ENCODE results near the gene CPT1B. TPM values are rescaled to one million over a fixed set of nuclear protein-coding genes. Genes with fewer than 3 reads are reported as not detected.
A peak's percentile ranks its signal among the peaks of the same experiment; 100 is the strongest.

CPT1B gene
- total and polyA plus RNA-seq, 2 of the 8 experiments (the other 6 are each of a cell fraction or from before 2014, with no cell fraction given) = 34.2 to 36.2 TPM

GRCh38 chr22:50525104-50525857 lies 52.9 kb downstream of the CPT1B start, which contains the start of gene SCO2 (continued):
- TF ChIP-seq, protein P1, sequence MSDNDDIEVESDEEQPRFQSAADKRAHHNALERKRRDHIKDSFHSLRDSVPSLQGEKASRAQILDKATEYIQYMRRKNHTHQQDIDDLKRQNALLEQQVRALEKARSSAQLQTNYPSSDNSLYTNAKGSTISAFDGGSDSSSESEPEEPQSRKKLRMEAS (IDR thresholded peaks at IDR 0.05) = peak; percentile 84
- TF ChIP-seq CHD2 (IDR thresholded peaks at IDR 0.05; ENCODE audit: low read length) (peak; percentile 60; the same call in 1 of the 2 replicates), NRF1 (IDR thresholded peaks at IDR 0.05; ENCODE audit: low read depth, low read length) (peak; percentile 93), POLR2A (IDR thresholded peaks at IDR 0.05; ENCODE audit: control extremely low read depth in 1 of 2, low read depth in 2 of 2, low read length in 2 of 2) (0 out of 3 replicates have a peak, but pooled peaks of 1 of the 2 experiments have one; percentile 33), E2F6 (IDR thresholded peaks at IDR 0.05) (peak; percentile 87), RFX5 (IDR thresholded peaks at IDR 0.05; ENCODE audit: borderline replicate concordance, low read depth, low read length) (no peak), HDAC6 (IDR thresholded peaks at IDR 0.05; ENCODE audit: low read depth, low read length) (no peak), USF2 (IDR thresholded peaks at IDR 0.05; ENCODE audit: low read length) (peak; percentile 95), ASH2L (IDR thresholded peaks at IDR 0.05; ENCODE audit: low read length) (no peak), KDM5A (IDR thresholded peaks at IDR 0.05; ENCODE audit: low read length) (no peak), TBP (IDR thresholded peaks at IDR 0.05; ENCODE audit: low read depth, low read length) (peak; percentile 57; the same call in 1 of the 2 replicates), TEAD4 (IDR thresholded peaks at IDR 0.05; ENCODE audit: low read depth, low read length) (no peak), TAF1 (IDR thresholded peaks at IDR 0.05; ENCODE audit: low read depth, low read length) (peak; percentile 65; the same call in 1 of the 2 replicates), KDM1A (IDR thresholded peaks at IDR 0.05; ENCODE audit: borderline replicate concordance, low read length) (no peak), EP300 (IDR thresholded peaks at IDR 0.05; ENCODE audit: borderline replicate concordance in 1 of 2, low read depth in 2 of 2, low read length in 2 of 2) (no peak), SIN3A (conservative IDR thresholded peaks at IDR 0.05 in 1 of 2, IDR thresholded peaks at IDR 0.05 in 1 of 2; ENCODE audit: low read depth in 1 of 2, low read length in 2 of 2) (peak in 1 of 2 experiments; percentile 73; a peak in 2 of 4 replicates), HDAC2 (IDR thresholded peaks at IDR 0.05; ENCODE audit: borderline replicate concordance in 1 of 2, low read depth in 2 of 2, low read length in 2 of 2) (no peak), RXRA (IDR thresholded peaks at IDR 0.05; ENCODE audit: insufficient read depth, low read depth, low read length) (no peak)
- TF ChIP-seq, protein P2, sequence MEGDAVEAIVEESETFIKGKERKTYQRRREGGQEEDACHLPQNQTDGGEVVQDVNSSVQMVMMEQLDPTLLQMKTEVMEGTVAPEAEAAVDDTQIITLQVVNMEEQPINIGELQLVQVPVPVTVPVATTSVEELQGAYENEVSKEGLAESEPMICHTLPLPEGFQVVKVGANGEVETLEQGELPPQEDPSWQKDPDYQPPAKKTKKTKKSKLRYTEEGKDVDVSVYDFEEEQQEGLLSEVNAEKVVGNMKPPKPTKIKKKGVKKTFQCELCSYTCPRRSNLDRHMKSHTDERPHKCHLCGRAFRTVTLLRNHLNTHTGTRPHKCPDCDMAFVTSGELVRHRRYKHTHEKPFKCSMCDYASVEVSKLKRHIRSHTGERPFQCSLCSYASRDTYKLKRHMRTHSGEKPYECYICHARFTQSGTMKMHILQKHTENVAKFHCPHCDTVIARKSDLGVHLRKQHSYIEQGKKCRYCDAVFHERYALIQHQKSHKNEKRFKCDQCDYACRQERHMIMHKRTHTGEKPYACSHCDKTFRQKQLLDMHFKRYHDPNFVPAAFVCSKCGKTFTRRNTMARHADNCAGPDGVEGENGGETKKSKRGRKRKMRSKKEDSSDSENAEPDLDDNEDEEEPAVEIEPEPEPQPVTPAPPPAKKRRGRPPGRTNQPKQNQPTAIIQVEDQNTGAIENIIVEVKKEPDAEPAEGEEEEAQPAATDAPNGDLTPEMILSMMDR (IDR thresholded peaks at IDR 0.05; ENCODE audit: control extremely low read depth in 1 of 3, insufficient read depth in 1 of 3, low read depth in 1 of 3, low read length in 3 of 3) = peak in 2 of 3 experiments; percentile 49 to 52; a peak in 3 of 4 replicates
